ENCODE data around the gene EOLA1.

GRCh38 chrX:149572743-149573142, 31.9 kb downstream of the EOLA1 start:
- no peak for TF ChIP-seq USF2 (IDR thresholded peaks at IDR 0.05; ENCODE audit: low read depth, low read length)
- TF ChIP-seq CTCF (conservative IDR thresholded peaks at IDR 0.05; ENCODE audit: low read depth, low read length) = no peak
- TF ChIP-seq MXI1 (IDR thresholded peaks at IDR 0.05; ENCODE audit: borderline replicate concordance, low read depth, low read length) = no peak
